GM20431 (cell line): ENCODE measurements around the gene ME1.
"Not testable (repeated sequence)": the region's sequence is repeated elsewhere in the genome, so short reads cannot be mapped to it uniquely, and the experiment has no call there.

ENCODE experiments used
- in situ Hi-C: fragments of 300-500 bp; cut with MseI, MboI; formaldehyde crosslinking; loops from one replicate; pipeline ENCODE4 v1.15.0; 2020; ENCODE audit warnings: low sequenced_read_pairs; ENCODE audit not compliant: unreplicated experiment

Gene ME1

GRCh38 chr6:83198486-83199172 lies 232.2 kb downstream of the ME1 start:
- in situ Hi-C loops: no loop called here

GRCh38 chr6:83193747-83194566 lies 236.9 kb downstream of the ME1 start:
- in situ Hi-C loops: no loop called here

- in situ Hi-C loops: no loop called here
These were observed 237.7 kb downstream of the ME1 start, which contains the start of the genes PGM3 and RWDD2A for GRCh38 chr6:83192871-83193746. TSS of gene PGM3 (minus strand) at chr6:83193265. CDS start at chr6:83191012, 2,253 bp downstream. TSS of gene RWDD2A (plus strand) at chr6:83193357. CDS start at chr6:83194452, 1,095 bp downstream.

DNA sequence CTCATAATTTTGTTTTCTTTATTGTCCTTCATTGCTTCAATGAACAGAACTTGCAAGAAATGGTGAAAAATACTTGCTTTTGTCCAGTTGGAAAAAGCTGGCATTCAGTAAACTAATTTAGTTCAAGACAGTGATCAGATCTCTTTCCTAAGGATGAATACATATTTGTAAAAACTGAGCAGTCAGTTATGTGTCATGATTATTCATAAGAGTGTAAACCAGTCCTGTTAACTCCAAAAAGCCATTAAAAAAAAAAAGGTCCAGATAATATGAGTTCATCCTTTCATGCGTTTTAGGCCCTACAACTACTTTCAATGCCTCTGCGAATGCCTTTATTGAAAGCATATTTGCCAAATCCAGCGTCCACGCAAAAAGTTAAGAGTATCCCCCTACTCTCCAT lies 238.4 kb downstream of the ME1 start:
- in situ Hi-C loops: no loop called here

- in situ Hi-C loops: not testable (repeated sequence)
These were observed 238.9 kb downstream of the ME1 start for GRCh38 chr6:83191974-83192373.

DNA sequence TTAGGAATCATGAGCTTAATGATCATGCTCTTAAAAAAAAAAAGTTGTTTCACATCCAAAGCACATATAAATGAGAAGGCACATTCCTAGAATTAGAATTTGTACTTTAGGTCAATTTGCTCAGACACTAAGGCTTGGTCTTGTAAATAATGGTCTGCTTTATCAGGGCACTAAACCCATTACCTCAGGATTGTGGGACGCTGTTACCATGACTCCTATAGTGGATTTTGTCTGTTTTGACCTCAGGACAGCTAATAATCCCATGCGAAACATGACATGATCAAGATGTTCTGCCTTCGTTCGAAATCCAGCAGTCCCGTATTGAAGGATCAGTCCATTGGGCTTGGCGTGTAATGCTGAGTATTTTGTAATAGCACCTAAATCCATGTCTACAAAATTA lies 240.2 kb downstream of the ME1 start:
- in situ Hi-C loops: no loop called here

- in situ Hi-C loops: no loop called here
These were observed 242.3 kb downstream of the ME1 start for GRCh38 chr6:83188501-83188900.

- in situ Hi-C loops: no loop called here
These were observed 245.8 kb downstream of the ME1 start for GRCh38 chr6:83185096-83185495.

DNA sequence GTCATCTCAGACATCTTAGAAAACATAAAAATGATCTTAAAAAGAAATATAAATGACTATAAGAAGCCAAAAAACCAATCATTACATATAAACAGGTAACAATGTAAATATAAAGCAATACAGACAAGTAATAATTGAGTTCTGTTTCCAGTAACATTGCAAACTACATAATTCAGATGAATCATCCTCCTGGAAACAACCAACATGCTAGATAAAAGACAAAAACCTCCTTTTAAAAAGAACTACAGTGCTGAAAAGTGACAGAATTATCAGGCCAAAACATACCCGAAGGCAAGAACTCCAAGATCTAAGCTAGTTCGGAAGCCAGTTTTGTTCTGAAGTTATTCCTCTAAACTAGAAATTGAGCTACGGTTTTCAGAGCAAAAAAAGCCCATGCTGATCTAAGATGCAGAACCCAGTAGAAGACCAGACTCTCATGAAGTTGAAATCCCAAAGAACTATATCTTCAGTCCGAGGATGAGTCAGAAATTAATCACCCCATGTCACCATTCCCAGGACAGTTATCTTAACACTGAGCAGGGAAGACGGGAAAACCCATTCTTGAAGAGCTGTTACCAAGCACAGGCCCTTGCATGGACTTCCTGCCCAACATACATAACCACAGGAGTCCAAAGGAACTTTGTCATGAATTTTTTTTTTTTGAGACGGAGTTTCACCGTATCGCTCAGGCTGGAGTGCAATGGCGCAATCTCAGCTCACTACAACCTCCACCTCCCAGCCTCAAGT lies 247.6 kb downstream of the ME1 start:
- in situ Hi-C loops: no loop called here

- in situ Hi-C loops: no loop called here
These were observed 248.7 kb downstream of the ME1 start for GRCh38 chr6:83182114-83182513.

GRCh38 chr6:83180426-83180950 lies 250.4 kb downstream of the ME1 start:
- in situ Hi-C loops: no loop called here

GRCh38 chr6:83176246-83176645 lies 254.6 kb downstream of the ME1 start:
- in situ Hi-C loops: no loop called here

GRCh38 chr6:83169511-83169910 lies 261.3 kb downstream of the ME1 start:
- in situ Hi-C loops: no loop called here

- in situ Hi-C loops: no loop called here
These were observed 261.7 kb downstream of the ME1 start for GRCh38 chr6:83169106-83169505.

GRCh38 chr6:83168556-83168955 lies 262.3 kb downstream of the ME1 start:
- in situ Hi-C loops: no loop called here

DNA sequence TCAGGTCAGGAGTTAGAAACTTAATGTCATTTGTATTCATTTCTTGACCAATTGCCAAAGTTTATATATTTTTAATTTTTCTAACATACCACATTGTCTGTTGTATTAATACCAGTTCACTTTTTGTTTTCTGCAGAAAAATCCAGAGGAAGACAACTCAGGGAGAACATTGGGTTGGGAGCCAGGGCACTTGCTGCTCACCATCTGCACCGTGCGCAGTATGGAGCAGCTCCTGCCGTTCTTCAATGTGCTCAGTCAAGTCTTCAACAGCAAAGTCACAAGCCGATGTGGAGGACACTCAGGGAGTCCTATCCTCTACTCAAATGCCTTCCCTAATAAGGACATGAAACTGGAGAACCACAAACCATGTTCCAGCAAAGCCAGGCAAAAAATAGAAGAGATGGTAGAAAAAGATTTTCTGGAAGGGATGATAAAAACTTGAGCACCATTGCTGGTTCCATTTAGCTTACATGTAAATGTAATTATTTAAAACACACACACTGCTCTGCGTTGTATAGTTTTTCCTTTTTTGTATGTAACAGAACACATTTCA lies 263.0 kb downstream of the ME1 start:
- in situ Hi-C loops: no loop called here
